22Rv1 (cell line): ENCODE results near the gene NECTIN1.

ENCODE experiments used
- ZFX ChIP-seq: fragments of 450-650 bp; IDR thresholded peaks from 2 replicates; pipeline ENCODE4 v1.6.1; 2017; ENCODE audit warnings: antibody characterized with exemption, borderline replicate concordance
- TF ChIP-seq, protein P1 (sequence below): fragments of 450-650 bp; IDR thresholded peaks from 2 replicates; pipeline ENCODE4 v1.5.1; 2017; ENCODE audit warnings: mild to moderate bottlenecking

DNA sequence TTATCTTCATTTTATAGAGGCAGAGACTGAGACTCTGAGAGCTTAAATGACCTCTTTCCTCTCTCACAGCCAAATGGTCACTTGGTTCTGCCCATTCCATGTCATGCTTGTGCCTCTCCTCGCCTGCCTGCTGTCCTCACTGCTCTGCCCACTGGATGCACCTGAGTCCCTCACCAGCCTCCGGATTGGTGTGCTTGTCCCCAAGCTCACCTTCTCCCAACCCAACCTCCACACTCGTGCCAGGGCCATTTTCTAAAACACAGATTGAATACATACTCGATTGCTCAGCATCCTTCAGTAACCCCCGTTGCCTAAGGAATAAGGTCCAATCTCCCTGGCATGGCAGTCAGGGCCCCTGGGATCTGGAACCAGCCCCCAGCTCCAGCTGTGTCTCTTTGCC, 28.4 kb upstream of the NECTIN1 start:
- TF ChIP-seq, protein P1, sequence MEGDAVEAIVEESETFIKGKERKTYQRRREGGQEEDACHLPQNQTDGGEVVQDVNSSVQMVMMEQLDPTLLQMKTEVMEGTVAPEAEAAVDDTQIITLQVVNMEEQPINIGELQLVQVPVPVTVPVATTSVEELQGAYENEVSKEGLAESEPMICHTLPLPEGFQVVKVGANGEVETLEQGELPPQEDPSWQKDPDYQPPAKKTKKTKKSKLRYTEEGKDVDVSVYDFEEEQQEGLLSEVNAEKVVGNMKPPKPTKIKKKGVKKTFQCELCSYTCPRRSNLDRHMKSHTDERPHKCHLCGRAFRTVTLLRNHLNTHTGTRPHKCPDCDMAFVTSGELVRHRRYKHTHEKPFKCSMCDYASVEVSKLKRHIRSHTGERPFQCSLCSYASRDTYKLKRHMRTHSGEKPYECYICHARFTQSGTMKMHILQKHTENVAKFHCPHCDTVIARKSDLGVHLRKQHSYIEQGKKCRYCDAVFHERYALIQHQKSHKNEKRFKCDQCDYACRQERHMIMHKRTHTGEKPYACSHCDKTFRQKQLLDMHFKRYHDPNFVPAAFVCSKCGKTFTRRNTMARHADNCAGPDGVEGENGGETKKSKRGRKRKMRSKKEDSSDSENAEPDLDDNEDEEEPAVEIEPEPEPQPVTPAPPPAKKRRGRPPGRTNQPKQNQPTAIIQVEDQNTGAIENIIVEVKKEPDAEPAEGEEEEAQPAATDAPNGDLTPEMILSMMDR = no peak
- TF ChIP-seq ZFX = no peak
